HG03565 (cell line): Measurements from ENCODE around the gene SOSTDC1.

Experiments
- ATAC-seq: cut with Tn5 transposase; IDR thresholded peaks from one replicate; pipeline ENCODE4 v1.9.1; 2021; ENCODE audit warnings: mild to moderate bottlenecking, moderate library complexity; ENCODE audit not compliant: unreplicated experiment

Gene SOSTDC1

DNA sequence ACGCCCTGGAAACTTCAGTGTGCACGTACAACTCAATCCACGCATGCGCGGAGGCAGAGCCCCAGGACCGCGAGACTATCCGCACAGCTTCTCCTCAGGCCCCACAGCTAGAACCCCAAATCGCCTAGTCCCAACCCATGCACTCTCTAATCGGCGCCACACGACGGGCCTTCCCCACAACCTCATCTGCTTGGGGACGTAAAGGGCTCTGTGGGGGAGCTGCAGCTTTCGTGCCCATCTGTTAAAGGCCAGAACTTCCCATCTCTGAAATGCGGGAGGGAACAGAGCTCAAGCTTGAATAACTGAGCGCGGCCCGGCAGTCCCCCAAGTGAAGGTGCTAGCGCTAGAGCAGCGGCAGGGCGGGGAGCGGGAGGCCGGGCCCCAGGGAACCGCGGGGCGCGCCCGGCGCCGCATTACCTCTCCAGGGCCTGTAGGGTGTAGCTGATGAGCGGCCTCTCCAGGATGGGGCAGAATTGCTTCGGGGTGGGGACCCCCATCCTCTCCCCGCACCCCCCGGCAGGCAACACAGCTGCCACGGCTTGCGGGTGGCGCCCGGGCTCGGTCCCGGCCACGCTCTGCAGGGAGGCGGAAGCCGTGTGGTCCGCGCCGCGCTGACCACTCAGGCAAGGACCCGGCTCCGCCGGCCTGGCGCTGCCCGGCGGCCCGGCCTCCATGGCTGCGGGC is 44.7 kb downstream of the SOSTDC1 start:
- peak; percentile 73 for ATAC-seq

DNA sequence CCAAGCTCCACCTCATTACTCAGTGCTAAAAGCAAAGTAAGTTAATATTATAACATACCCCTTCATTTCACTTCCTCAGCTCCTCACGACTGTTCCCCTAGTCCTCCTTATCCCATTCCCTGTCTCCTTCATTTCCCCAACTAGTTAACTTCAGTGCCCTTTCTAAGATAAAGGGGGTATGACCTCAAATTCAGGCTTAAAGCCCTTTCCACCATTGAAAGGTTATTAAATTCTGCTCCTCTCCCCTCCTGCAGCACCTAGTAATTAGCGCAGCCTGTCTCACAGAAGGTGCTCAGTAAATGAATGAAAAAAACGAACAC is 45.2 kb downstream of the SOSTDC1 start:
- ATAC-seq, result no peak

DNA sequence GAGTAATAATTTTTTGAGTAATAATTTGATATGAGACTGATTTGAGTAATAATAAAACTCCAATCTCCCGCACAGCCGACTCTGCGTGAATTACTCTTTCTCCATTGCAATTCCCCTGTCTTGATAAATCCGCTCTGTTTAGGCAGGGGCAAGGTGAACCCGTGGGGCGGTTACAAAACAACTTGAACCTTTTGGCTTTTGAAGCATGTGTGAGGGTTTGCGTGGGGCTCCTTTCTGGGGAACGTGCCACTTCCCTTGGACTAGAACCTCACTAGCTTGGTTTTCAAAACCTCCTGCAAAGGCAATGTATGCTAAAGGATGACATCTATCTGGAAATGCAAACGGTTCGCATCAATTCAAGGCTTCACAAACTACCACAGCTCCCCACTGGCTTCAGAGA is 45.7 kb downstream of the SOSTDC1 start:
- no peak for ATAC-seq

DNA sequence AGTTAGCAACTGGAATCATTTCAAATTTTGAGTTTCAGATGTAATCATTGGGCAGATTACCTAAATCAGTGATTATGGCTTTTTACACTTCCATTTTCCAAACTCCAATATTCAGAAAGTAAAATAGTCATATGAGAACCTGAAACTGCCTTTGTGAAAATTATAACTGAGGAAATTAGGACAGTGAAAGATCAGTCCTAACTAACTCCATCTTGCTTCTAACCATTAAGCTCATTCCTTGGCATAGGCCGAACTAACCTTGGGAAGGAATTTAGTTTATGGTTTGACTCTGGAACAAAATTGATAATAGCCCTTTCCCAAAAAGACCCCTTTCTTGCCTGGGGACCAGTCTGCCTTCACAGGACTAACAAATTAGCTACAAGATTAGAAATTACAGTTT is 46.4 kb downstream of the SOSTDC1 start:
- ATAC-seq, result no peak

DNA sequence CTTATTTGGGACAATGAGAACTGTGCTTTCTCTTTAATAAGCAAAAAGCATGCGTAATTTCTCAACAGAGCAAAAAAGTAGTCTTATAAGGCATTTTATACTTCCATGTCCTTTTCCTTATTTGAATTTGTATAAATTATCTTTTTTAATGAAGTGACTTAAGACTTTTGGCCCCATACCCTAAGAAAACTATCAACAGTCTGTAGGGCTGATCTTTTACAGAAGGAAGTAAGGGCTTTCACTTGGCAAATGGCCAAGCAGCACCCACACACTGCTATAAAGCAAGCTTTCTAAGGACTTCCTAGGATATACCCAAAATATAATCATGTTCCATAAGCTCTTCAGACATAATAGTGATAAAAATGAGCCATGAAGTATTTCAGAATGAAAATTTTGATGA is 47.6 kb downstream of the SOSTDC1 start:
- no peak for ATAC-seq

DNA sequence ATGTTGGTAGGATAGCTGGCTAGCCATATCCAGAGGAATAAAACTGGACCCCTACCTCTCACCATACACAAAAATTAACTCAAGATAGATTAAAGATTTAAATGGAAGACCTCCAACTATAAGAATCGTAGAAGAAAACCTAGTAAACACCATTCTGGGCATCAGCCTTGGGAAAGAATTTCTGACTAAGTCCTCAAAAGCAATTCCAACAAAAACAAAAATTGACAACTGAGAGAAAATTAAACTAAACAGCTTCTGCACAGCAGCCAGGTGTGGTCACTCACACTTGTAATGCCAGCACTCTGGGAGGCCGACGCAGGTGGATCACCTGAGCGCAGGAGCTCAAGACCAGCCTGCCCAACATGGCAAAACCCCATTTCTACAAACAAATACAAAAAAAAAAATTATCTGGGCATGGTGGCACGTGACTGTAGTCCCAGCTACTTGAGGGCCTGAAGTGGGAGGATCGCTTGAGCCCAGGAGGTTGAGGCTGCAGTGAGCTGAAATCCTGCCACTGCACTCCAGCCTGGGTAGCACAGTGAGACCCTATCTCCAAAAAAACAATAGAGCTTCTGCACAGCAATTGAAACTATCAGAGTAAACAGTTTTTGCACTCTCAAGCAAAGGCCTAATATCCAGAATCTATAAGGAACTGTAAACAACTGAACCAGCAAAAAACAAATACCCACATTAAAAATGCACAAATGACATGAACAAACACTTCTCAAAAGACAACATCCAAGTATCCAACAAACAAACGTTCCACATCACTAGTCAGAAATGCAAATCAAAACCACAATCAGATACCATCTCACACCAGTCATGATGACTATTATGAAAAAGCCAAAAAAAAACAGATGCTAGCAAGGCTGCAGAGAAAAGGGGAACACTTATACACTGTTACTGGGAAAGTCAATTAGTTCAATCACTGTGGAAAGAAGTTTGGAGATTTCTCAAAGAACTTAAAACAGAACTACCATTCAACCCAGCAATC is 49.0 kb downstream of the SOSTDC1 start:
- no peak for ATAC-seq

DNA sequence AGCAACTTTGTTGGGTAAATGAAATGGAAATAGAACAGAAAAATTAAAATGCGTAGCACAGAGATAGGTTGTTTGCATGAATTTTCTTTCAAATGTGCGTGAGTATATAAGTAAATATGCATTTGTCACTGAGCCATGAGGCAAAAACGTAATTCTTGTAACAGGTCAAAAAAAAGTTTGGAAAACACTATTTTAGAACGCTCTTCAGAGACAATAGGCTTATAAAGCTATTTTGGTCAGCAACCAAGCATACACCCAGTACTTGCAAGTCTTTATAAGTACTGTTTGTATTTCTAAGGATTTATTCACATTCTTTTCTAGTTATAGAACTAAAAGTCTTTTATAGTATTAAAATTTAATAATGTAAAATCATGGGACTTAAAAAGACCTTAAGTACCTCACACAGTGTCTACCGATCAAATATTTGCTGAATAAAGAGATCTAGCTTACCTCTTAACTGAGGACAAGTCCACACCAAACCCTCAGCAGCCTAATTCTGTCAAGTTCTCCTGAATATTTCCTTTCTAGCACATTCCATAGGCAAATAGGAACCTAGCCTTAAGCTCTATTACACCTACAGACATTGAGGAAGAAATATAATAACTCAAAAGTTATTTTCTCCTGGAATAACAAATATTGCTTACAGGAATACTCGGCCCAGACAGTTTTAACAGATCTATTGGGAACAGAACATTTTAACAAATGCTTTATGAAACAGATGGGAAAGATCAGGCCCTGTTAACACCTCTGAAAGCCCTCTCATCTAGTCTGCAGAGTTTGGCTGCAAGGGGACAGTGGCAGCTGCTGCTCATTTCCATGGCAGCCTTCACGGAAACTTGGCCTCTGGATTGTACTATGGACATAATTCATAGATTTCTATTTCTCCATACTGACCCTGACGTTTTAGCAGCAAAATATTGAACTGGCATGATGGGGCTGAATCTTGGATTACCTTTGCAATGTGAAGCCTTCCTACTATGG is 53.0 kb downstream of the SOSTDC1 start:
- ATAC-seq, result no peak
